Neuronal stem cell (in vitro differentiated cells): ENCODE measurements around the gene SNCB.

Source experiments
- DNase-seq: peaks from one replicate; pipeline ENCODE4 v3.0.0-alpha.2; 2013; ENCODE audit warnings: low spot score
- H2AFZ ChIP-seq: one replicate; pipeline ENCODE4 v1.6.1; 2013; ENCODE audit warnings: mild to moderate bottlenecking, low read length, inconsistent platforms
- H2AK5ac ChIP-seq: 2 replicates; pipeline ENCODE4 v1.6.1; 2013; ENCODE audit warnings: low read depth, mild to moderate bottlenecking, inconsistent platforms, low read length, moderate library complexity, mixed read lengths
- H2BK120ac ChIP-seq: 2 replicates; pipeline ENCODE4 v1.6.1; 2013; ENCODE audit warnings: low read depth, mild to moderate bottlenecking, inconsistent platforms, low read length, moderate library complexity, mixed read lengths
- H2BK12ac ChIP-seq: one replicate; pipeline ENCODE4 v1.6.1; 2013; ENCODE audit warnings: low read length, inconsistent platforms
- H2BK15ac ChIP-seq: 2 replicates; pipeline ENCODE4 v1.6.1; 2013; ENCODE audit warnings: mild to moderate bottlenecking, low read length, inconsistent platforms, mixed read lengths
- H2BK5ac ChIP-seq: one replicate; pipeline ENCODE4 v1.6.1; 2013; ENCODE audit warnings: inconsistent platforms, mild to moderate bottlenecking, low read length, moderate library complexity
- H3K14ac ChIP-seq: one replicate; pipeline ENCODE4 v1.6.1; 2013; ENCODE audit warnings: low read length, inconsistent platforms
- H3K18ac ChIP-seq: 2 replicates; pipeline ENCODE4 v1.6.1; 2013; ENCODE audit warnings: low read length, inconsistent platforms
- H3K23ac ChIP-seq: 2 replicates; pipeline ENCODE4 v1.6.1; 2013; ENCODE audit warnings: low read depth, mild to moderate bottlenecking, mixed read lengths, low read length, inconsistent platforms; ENCODE audit not compliant: poor library complexity
- H3K27ac ChIP-seq: replicated peaks from 3 replicates; pipeline ENCODE4 v1.5.1; 2013; ENCODE audit warnings: low read length, inconsistent platforms
- H3K27me3 ChIP-seq, 3 experiments: 2 replicates each; pipeline ENCODE4 v1.6.1; 2013; ENCODE audit warnings: low read length in 3 of 3, mild to moderate bottlenecking in 2 of 3, inconsistent platforms in 1 of 3, low read depth in 1 of 3, mixed read lengths in 1 of 3, moderate library complexity in 1 of 3; ENCODE audit not compliant: control insufficient read depth in 3 of 3, insufficient read depth in 3 of 3
- H3K36me3 ChIP-seq, 2 donors: replicated peaks in 1 of 2; 2 replicates each; pipeline ENCODE4 v1.6.1; 2013; ENCODE audit warnings: low read length in 2 of 2; ENCODE audit not compliant: control insufficient read depth in 2 of 2, insufficient read depth in 2 of 2
- H3K4ac ChIP-seq: 2 replicates; pipeline ENCODE4 v1.6.1; 2013; ENCODE audit warnings: inconsistent platforms, mild to moderate bottlenecking, low read length, moderate library complexity
- H3K4me1 ChIP-seq, 2 donors: 1 replicate in 1 of 2; 2 replicates in 1 of 2; pipeline ENCODE4 v1.6.1; 2013; ENCODE audit warnings: low read length in 2 of 2, low read depth in 1 of 2; ENCODE audit not compliant: control insufficient read depth in 2 of 2, insufficient read depth in 1 of 2
- H3K4me2 ChIP-seq: one replicate; pipeline ENCODE4 v1.6.1; 2013; ENCODE audit warnings: mild to moderate bottlenecking, low read length, inconsistent platforms; ENCODE audit not compliant: insufficient read depth, poor library complexity, severe bottlenecking
- H3K4me3 ChIP-seq, 2 donors: 2 replicates each; pipeline ENCODE4 v1.5.1; 2013; ENCODE audit warnings: low read length in 2 of 2, mild to moderate bottlenecking in 2 of 2, inconsistent platforms in 1 of 2, moderate library complexity in 1 of 2
- H3K79me1 ChIP-seq: one replicate; pipeline ENCODE4 v1.6.1; 2013; ENCODE audit warnings: low read depth, mild to moderate bottlenecking, inconsistent platforms, low read length, moderate library complexity
- H3K9ac ChIP-seq: one replicate; pipeline ENCODE4 v1.6.1; 2013; ENCODE audit warnings: mild to moderate bottlenecking, low read depth, low read length, inconsistent platforms; ENCODE audit not compliant: poor library complexity
- H3K9me3 ChIP-seq, 2 donors: replicated peaks in 1 of 2; 2 replicates each; pipeline versions ENCODE3 to v1.6.1; 2013; ENCODE audit warnings: low read length in 2 of 2, mild to moderate bottlenecking in 2 of 2, inconsistent platforms in 1 of 2, low read depth in 1 of 2, mixed read lengths in 1 of 2, moderate library complexity in 1 of 2; ENCODE audit not compliant: control insufficient read depth in 2 of 2, insufficient read depth in 1 of 2
- H4K8ac ChIP-seq: one replicate; pipeline ENCODE4 v1.6.1; 2013; ENCODE audit warnings: low read depth, mild to moderate bottlenecking, inconsistent platforms, low read length, moderate library complexity
- H4K91ac ChIP-seq: one replicate; pipeline ENCODE4 v1.6.1; 2013; ENCODE audit warnings: low read length, low read depth, mild to moderate bottlenecking, inconsistent platforms; ENCODE audit not compliant: poor library complexity
- WGBS, 2 donors: extraction: QIAGEN DNeasy Blood & Tissue Kit; methylation state at CpG; one replicate each; pipeline ENCODE4 v1.1.7; 2013; ENCODE audit warnings: missing lambda C conversion rate in 2 of 2, mixed read lengths in 1 of 2; ENCODE audit not compliant: insufficient read length in 2 of 2, insufficient replicate concordance in 1 of 2; ENCODE audit errors: extremely low coverage in 2 of 2; 5-methylcytosine and 5-hydroxymethylcytosine counted together

Gene SNCB

GRCh38 chr5:176663566-176663965 is 33.2 kb upstream of the SNCB start:
- no CpG with 5 or more reads among the region's 10 CpGs for WGBS, 2 donors
- Histone ChIP-seq H4K8ac (no peak overlapping the region), H3K79me1 (no peaks in the 10 kb centered on the region)

DNA sequence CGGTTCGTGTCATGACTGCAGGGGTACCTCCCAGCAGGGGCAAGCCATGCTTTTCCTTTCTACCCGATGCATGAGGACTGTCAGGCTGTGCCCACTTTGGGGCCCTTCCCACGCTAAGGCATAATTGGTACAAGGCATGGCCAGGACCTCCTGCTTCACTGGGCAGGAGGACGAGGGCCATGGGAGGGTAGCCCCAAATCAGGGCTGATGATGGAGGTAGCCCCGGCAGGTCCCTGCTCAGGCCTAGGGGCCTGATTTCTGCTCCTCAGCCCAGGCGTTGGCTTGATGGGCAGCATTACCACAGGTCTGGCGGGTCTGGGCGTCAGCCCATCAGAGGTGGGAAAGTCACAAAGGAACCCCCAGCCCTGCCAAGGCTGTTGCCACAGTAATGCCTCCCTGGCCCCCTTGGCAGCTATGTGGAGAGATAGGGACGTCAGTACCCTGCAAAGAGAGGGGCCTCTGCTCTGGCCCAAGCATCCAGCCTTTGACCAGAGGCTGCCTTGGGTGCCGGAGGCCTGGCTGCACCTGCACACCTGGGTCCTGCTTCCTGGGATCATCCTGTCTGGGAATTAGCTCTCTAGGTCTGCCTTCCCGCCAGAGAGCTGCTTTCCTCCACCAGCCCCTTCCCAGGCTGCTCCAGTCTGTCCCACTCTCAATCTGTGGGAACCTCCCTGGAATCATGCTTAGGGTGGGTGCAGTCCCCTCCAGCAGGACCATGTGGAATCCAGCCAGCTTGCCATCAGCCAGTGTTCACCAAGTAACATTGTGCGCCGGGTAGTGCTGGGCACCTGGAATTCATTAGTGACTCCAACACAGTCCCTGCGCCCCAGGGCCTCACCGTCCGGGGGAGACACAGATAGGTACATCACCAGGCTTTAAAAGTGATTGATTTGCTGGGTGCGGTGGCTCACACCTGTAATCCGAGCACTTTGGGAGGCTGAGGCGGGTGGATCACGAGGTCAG is 32.3 kb upstream of the SNCB start:
- peaks cover 0 to 12% of the 10 kb centered on the region in 2 donors for H3K4me1 ChIP-seq
- H3K18ac ChIP-seq, result peak overlapping the region; percentile 9
- DNase-seq, result no peak
- H3K23ac ChIP-seq, result no peak overlapping the region
- H2BK5ac ChIP-seq, result no peak overlapping the region
- H2BK120ac ChIP-seq, result no peak overlapping the region
- H2AK5ac ChIP-seq, result peak overlapping the region; percentile 48
- no peak overlapping the region for H3K27ac ChIP-seq
- no peaks in the 10 kb centered on the region for H3K36me3 ChIP-seq
- H3K79me1 ChIP-seq, result no peaks in the 10 kb centered on the region
- no peak overlapping the region for H3K4ac ChIP-seq
- H2BK12ac ChIP-seq, result no peak overlapping the region
- no peak overlapping the region for H3K4me2 ChIP-seq
- H2AFZ ChIP-seq, result no peak overlapping the region
- H3K9ac ChIP-seq, result no peak overlapping the region
- no peak overlapping the region for H3K4me3 ChIP-seq
- H2BK15ac ChIP-seq, result no peak overlapping the region
- H3K9me3 ChIP-seq, result no peaks in the 10 kb centered on the region
- no CpG with 5 or more reads among the region's 21 CpGs for WGBS, 2 donors
- H4K91ac ChIP-seq, result no peak overlapping the region
- peak overlapping the region; percentile 44 for H3K14ac ChIP-seq
- H3K27me3 ChIP-seq, result peaks cover 0 to 18% (median 0%) of the 10 kb centered on the region in 3 experiments
- no peak overlapping the region for H4K8ac ChIP-seq

More at GRCh38 chr5:176663566-176663965, 33.2 kb upstream of the SNCB start:
- H2AFZ ChIP-seq, result no peak overlapping the region
- no peak overlapping the region for H3K4me2 ChIP-seq
- no peak overlapping the region for H2AK5ac ChIP-seq
- H2BK5ac ChIP-seq, result no peak overlapping the region
- H3K36me3 ChIP-seq, result no peaks in the 10 kb centered on the region
- no peak overlapping the region for H4K91ac ChIP-seq
- H3K4me3 ChIP-seq, result no peak overlapping the region
- peaks cover 0 to 12% of the 10 kb centered on the region in 2 donors for H3K4me1 ChIP-seq
- H3K23ac ChIP-seq, result no peak overlapping the region
- no peak overlapping the region for H3K9ac ChIP-seq
- H2BK15ac ChIP-seq, result no peak overlapping the region
- H2BK12ac ChIP-seq, result no peak overlapping the region
- DNase-seq, result no peak
- no peak overlapping the region for H3K18ac ChIP-seq
- no peak overlapping the region for H3K27ac ChIP-seq
- peaks cover 0 to 25% (median 0%) of the 10 kb centered on the region in 3 experiments for H3K27me3 ChIP-seq
- H3K9me3 ChIP-seq, result no peaks in the 10 kb centered on the region
- no peak overlapping the region for H2BK120ac ChIP-seq
- no peak overlapping the region for H3K14ac ChIP-seq
- H3K4ac ChIP-seq, result no peak overlapping the region

- no peak overlapping the region for H2AK5ac ChIP-seq
- H2BK5ac ChIP-seq, result no peak overlapping the region
- no peak for DNase-seq
- no peak overlapping the region for H2BK120ac ChIP-seq
- H3K79me1 ChIP-seq, result no peaks in the 10 kb centered on the region
- H3K27ac ChIP-seq, result no peak overlapping the region
- peaks cover 0 to 16% (median 0%) of the 10 kb centered on the region in 3 experiments for H3K27me3 ChIP-seq
- no peaks in the 10 kb centered on the region for H3K9me3 ChIP-seq
- H2AFZ ChIP-seq, result no peak overlapping the region
- no peak overlapping the region for H2BK12ac ChIP-seq
- no peak overlapping the region for H3K18ac ChIP-seq
- peaks cover 3 to 4% of the 10 kb centered on the region in 2 donors for H3K36me3 ChIP-seq
- H3K4me2 ChIP-seq, result no peak overlapping the region
- H4K91ac ChIP-seq, result no peak overlapping the region
- peak overlapping the region; percentile 17 for H2BK15ac ChIP-seq
- H3K14ac ChIP-seq, result no peak overlapping the region
- H3K4me3 ChIP-seq, result peak overlapping the region in 1 of 2 donors; percentile 13
- WGBS, 2 donors, result no CpG with 5 or more reads among the region's 10 CpGs
- no peak overlapping the region for H3K9ac ChIP-seq
- peaks cover 0 to 12% of the 10 kb centered on the region in 2 donors for H3K4me1 ChIP-seq
- H3K4ac ChIP-seq, result no peak overlapping the region
- H4K8ac ChIP-seq, result no peak overlapping the region
- H3K23ac ChIP-seq, result no peak overlapping the region
Measured at GRCh38 chr5:176661676-176662075, 31.3 kb upstream of the SNCB start.
